Endothelial cell of umbilical vein (primary cell): ENCODE results near the gene MS4A10.

Experiments
- JUN ChIP-seq: IDR thresholded peaks from 2 replicates; pipeline ENCODE4 v1.6.1; 2011; ENCODE audit warnings: borderline replicate concordance, low read depth; ENCODE audit not compliant: insufficient read length, insufficient read depth
- POLR2A ChIP-seq: IDR thresholded peaks from 2 replicates; pipeline ENCODE4 v1.6.1; 2012; ENCODE audit warnings: low read depth, mild to moderate bottlenecking, control low read depth, low read length

GRCh38 chr11:60743058-60743457 is 42.1 kb upstream of the MS4A10 start:
- TF ChIP-seq JUN (no peak), POLR2A (no peak)
